ENCODE results near the gene TRAFD1. TPM values are rescaled to one million over a fixed set of nuclear protein-coding genes. Genes with fewer than 3 reads are reported as not detected.

TRAFD1 gene
- total RNA-seq, 4 donors from 2014 or later = 44.6 to 88.1 (median 54.6) TPM

GRCh38 chr12:112169161-112169872 is 44.0 kb downstream of the TRAFD1 start:
- 86% methylated on average over 5 of the region's 19 CpGs for whole genome bisulfite sequencing
- no peaks in the 10 kb centered on the region for H3K9me3 ChIP-seq
- TF ChIP-seq POLR2A (IDR thresholded peaks at IDR 0.05) (no peak), EP300 (IDR thresholded peaks at IDR 0.05) (no peak), POLR2AphosphoS5 (IDR thresholded peaks at IDR 0.05) (no peak), CTCF (IDR thresholded peaks at IDR 0.05) (no peak)
- no peaks in the 10 kb centered on the region for H3K27me3 ChIP-seq
- H3K4me3 ChIP-seq = no peak overlapping the region
- H3K27ac ChIP-seq = no peak overlapping the region
- no peaks in the 10 kb centered on the region for H3K4me1 ChIP-seq
- peak in 1 of 2 donors; percentile 76 for DNase-seq (ENCODE audit: low spot score in 2 of 2)
- peaks cover 77% of the 10 kb centered on the region for H3K36me3 ChIP-seq

DNA sequence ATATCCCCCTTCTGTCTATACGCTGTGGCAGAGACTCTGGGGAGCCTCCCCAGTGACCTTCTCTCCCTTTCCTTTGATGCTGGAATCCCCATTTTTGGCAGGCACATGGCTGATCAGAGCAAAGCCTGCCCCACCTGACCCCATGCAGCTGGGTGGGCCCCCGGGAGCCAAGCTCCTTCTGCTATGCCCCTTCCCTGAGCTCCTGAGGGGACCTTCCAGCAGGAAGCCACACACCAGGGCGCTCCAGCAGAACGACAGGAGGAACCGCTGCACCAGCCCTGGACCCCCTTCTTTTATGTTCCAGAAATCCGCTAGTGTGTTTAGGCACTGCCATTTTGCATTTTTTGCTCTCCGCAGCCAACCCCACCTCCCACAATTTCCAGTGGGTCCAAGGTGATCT is 44.6 kb downstream of the TRAFD1 start:
- peak in 1 of 2 donors; percentile 62 for DNase-seq (ENCODE audit: low spot score in 2 of 2)
- Histone ChIP-seq H3K36me3 (peaks cover 82% of the 10 kb centered on the region), H3K4me3 (no peak overlapping the region), H3K4me1 (no peaks in the 10 kb centered on the region), H3K27me3 (no peaks in the 10 kb centered on the region), H3K9me3 (no peaks in the 10 kb centered on the region), H3K27ac (no peak overlapping the region)
- 92% methylated on average over 6 of the region's 7 CpGs for WGBS
- TF ChIP-seq POLR2AphosphoS5 (IDR thresholded peaks at IDR 0.05) (no peak), CTCF (IDR thresholded peaks at IDR 0.05) (no peak), EP300 (IDR thresholded peaks at IDR 0.05) (no peak), POLR2A (IDR thresholded peaks at IDR 0.05) (no peak)

- WGBS = 69% methylated on average over 7 of the region's 8 CpGs
Measured at GRCh38 chr12:112170376-112170775, 45.0 kb downstream of the TRAFD1 start.

DNA sequence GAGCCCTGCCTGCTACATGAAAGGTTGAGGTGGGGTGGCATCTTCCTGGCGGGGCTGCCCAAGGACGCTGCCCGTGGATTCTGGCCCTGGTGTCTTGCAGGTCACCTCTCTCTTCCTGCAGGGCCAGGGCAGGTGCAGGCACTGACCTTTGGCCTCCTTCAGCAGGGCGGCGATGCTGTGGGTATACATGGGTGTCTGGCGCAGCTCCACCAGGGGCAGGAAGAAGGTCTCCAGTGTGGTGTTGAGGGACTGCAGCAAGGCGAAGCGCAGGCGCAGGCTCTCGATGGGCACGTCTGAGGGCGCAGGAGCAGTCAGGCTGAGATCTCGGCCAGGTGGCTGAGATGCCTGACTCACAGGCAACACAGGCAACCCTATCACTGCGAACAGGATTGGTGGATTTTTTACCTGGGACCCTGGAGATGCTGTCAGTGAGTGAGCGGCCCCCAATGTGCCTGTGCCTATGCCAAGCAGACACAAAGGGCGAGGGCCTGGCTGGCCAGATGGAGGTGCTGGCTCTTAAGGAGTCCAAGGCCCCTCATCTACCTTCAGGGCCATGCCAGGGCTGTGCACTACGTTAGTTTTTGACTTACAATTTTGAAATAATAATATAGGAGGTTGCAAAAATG is 45.7 kb downstream of the TRAFD1 start:
- no peaks in the 10 kb centered on the region for H3K4me1 ChIP-seq
- WGBS = 91% methylated on average over 15 of the region's 17 CpGs
- H3K27ac ChIP-seq = no peak overlapping the region
- TF ChIP-seq CTCF (IDR thresholded peaks at IDR 0.05) (no peak), EP300 (IDR thresholded peaks at IDR 0.05) (no peak), POLR2A (IDR thresholded peaks at IDR 0.05) (no peak), POLR2AphosphoS5 (IDR thresholded peaks at IDR 0.05) (no peak)
- no peaks in the 10 kb centered on the region for H3K9me3 ChIP-seq
- H3K36me3 ChIP-seq = peaks cover 91% of the 10 kb centered on the region
- peak; percentile 40 to 74 for DNase-seq (ENCODE audit: low spot score in 2 of 2)
- no peak overlapping the region for H3K4me3 ChIP-seq
- H3K27me3 ChIP-seq = no peaks in the 10 kb centered on the region

More at GRCh38 chr12:112170376-112170775, 45.0 kb downstream of the TRAFD1 start:
- no peak overlapping the region for H3K27ac ChIP-seq
- DNase-seq (ENCODE audit: low spot score in 2 of 2) = peak in 1 of 2 donors; percentile 70
- no peak overlapping the region for H3K4me3 ChIP-seq
- H3K9me3 ChIP-seq = no peaks in the 10 kb centered on the region
- H3K36me3 ChIP-seq = peaks cover 86% of the 10 kb centered on the region
- TF ChIP-seq EP300 (IDR thresholded peaks at IDR 0.05) (no peak), POLR2A (IDR thresholded peaks at IDR 0.05) (no peak), POLR2AphosphoS5 (IDR thresholded peaks at IDR 0.05) (no peak), CTCF (IDR thresholded peaks at IDR 0.05) (no peak)
- H3K27me3 ChIP-seq = no peaks in the 10 kb centered on the region
- H3K4me1 ChIP-seq = no peaks in the 10 kb centered on the region

DNA sequence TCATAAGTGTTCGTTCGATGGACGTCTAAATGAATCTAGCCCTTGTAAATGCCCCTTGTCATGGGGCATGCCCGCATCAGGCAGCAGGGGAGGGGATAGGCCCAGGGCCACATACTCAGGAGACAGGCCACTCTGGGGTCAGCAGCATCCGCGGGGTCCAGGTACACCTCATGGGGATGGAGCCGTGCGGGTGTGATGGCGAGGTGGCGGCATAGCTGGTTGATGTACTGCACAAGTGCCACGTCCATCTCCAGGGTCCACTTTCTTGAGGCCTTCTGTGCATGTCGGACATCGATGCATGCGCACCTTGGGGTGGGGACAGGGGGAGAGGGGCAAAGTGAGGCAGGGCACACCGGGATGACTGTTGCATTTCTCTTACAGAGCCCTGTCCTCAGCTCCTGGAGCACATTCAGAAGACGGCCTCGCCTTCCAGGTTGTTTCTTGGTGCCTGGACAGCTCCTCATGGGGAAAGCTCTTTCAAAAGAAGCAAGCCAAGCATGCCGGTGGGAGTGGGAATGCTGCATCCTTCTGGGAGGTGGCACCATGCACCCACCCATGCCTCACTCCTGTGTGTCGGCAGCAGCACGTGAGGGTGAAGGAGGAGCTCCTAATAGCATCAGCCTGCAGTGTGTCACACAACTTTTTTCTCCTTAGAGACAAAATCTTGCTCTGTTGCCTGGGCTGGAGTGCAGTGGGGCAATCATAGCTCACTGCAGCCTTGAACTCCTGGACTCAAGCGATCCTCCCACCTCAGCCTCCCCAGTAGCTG is 47.4 kb downstream of the TRAFD1 start:
- peaks cover 90% of the 10 kb centered on the region for H3K36me3 ChIP-seq
- WGBS = 97% methylated on average over 14 of the region's 21 CpGs
- no peaks in the 10 kb centered on the region for H3K27me3 ChIP-seq
- H3K4me3 ChIP-seq = no peak overlapping the region
- H3K9me3 ChIP-seq = no peaks in the 10 kb centered on the region
- DNase-seq (ENCODE audit: low spot score in 2 of 2) = peak in 1 of 2 donors; percentile 35
- H3K4me1 ChIP-seq = no peaks in the 10 kb centered on the region
- no peak for TF ChIP-seq CTCF (IDR thresholded peaks at IDR 0.05)
- no peak for TF ChIP-seq POLR2AphosphoS5 (IDR thresholded peaks at IDR 0.05)
- no peak for TF ChIP-seq EP300 (IDR thresholded peaks at IDR 0.05)
- no peak for TF ChIP-seq POLR2A (IDR thresholded peaks at IDR 0.05)
- no peak overlapping the region for H3K27ac ChIP-seq

All from suprapubic skin (tissue), 4 donors.